A549 (cell line): ENCODE results near the gene PSD. TPM values are rescaled to one million over a fixed set of nuclear protein-coding genes. Genes with fewer than 3 reads are reported as not detected.

ENCODE experiments used
- ATAC-seq, 2 experiments: fragments of 200-7000 bp in 1 of 2; fragments of >200 bp in 1 of 2; cut with Nextera tagmentation in 1 of 2; cut with Tn5 transposase in 1 of 2; 3 replicates each; pipeline versions ENCODE4 v1.8.0 to v1.9.1; 2018 to 2020; ENCODE audit warnings: mild to moderate bottlenecking in 1 of 2, moderate library complexity in 1 of 2
- CTCF ChIA-PET: fragments of 300-600 bp; sonication (Branson Sonifier 250); formaldehyde crosslinking; extraction: SDS; loops from one replicate; lab custom pipeline; 2021; ENCODE audit warnings: antibody characterized with exemption, inconsistent platforms; lab: Yijun Ruan, JAX
- POLR2A ChIA-PET: fragments of 350-600 bp; formaldehyde crosslinking; extraction: SDS; loops from one replicate; lab custom pipeline; 2021; ENCODE audit warnings: antibody characterized with exemption, inconsistent platforms; lab: Yijun Ruan, JAX
- DNase-seq, 2 experiments: peaks; one replicate each; pipeline versions ENCODE4 v3.0.0 to v3.0.0-alpha.2; 2011 to 2016; ENCODE audit warnings: low read depth in 1 of 2, low spot score in 1 of 2
- FAIRE-seq: peaks from 2 replicates; lab custom pipeline; 2011; peaks lifted over from hg19 to GRCh38; lab: Jason Lieb, UNC
- H3K27ac ChIP-seq, 2 experiments: fragments of >200 bp; sonication (Bioruptor Twin); formaldehyde crosslinking; 3 replicates each; pipeline ENCODE4 v1.5.1; 2016 to 2017
- H3K4me1 ChIP-seq: fragments of >200 bp; sonication (Bioruptor Twin); formaldehyde crosslinking; 3 replicates; pipeline ENCODE4 v1.6.1; 2016
- H3K4me2 ChIP-seq: fragments of >200 bp; sonication (Bioruptor Twin); formaldehyde crosslinking; 3 replicates; pipeline ENCODE4 v1.6.1; 2016
- H3K4me3 ChIP-seq: fragments of >200 bp; sonication (Bioruptor Twin); formaldehyde crosslinking; 3 replicates; pipeline ENCODE4 v1.5.1; 2016
- H3K9me3 ChIP-seq: fragments of >200 bp; sonication (Bioruptor Twin); formaldehyde crosslinking; 3 replicates; pipeline ENCODE4 v1.6.1; 2016
- CBX2 ChIP-seq: fragments of 200-600 bp; sonication (generic); IDR thresholded peaks from 2 replicates; pipeline ENCODE4 v1.6.1; 2016; ENCODE audit warnings: low read depth, mild to moderate bottlenecking, borderline replicate concordance
- EP300 ChIP-seq, 2 experiments: fragments of >200 bp; sonication (Bioruptor Twin); formaldehyde crosslinking; IDR thresholded peaks; 2 replicates in 1 of 2; 3 replicates in 1 of 2; pipeline ENCODE4 v1.6.1; 2016 to 2017
- ESRRA ChIP-seq: fragments of 150-350 bp; IDR thresholded peaks from 2 replicates; pipeline ENCODE4 v1.6.1; 2014; ENCODE audit warnings: mild to moderate bottlenecking, low read length, borderline replicate concordance
- FOSL2 ChIP-seq, 2 experiments: fragments of 450-650 bp in 1 of 2; fragments of >200 bp in 1 of 2; sonication (Bioruptor Twin) in 1 of 2; formaldehyde crosslinking; IDR thresholded peaks; 2 replicates each; pipeline versions ENCODE4 v1.5.0 to v1.6.1; 2016 to 2020; ENCODE audit warnings: mild to moderate bottlenecking in 1 of 2, moderate library complexity in 1 of 2
- HOXB5 ChIP-seq: fragments of 250-450 bp; sonication (Bioruptor Pico); IDR thresholded peaks from 2 replicates; pipeline ENCODE4 v1.5.0; 2020; ENCODE audit warnings: mild to moderate bottlenecking, moderate library complexity
- JUN ChIP-seq, 2 experiments: fragments of >200 bp; sonication (Bioruptor Twin); formaldehyde crosslinking; IDR thresholded peaks; 2 replicates in 1 of 2; 3 replicates in 1 of 2; pipeline ENCODE4 v1.6.1; 2016 to 2017
- KDM5A ChIP-seq: fragments of 200-600 bp; sonication (generic); IDR thresholded peaks from 2 replicates; pipeline ENCODE4 v1.6.1; 2016; ENCODE audit warnings: antibody characterized with exemption, mild to moderate bottlenecking
- MAFK ChIP-seq: fragments of 450-650 bp; IDR thresholded peaks from 2 replicates; pipeline ENCODE4 v1.6.1; 2014; ENCODE audit not compliant: partially characterized antibody
- MAZ ChIP-seq: fragments of 150-350 bp; IDR thresholded peaks from 2 replicates; pipeline ENCODE4 v1.6.1; 2014; ENCODE audit warnings: antibody characterized with exemption, low read depth, low read length, borderline replicate concordance
- NR3C1 ChIP-seq: fragments of >200 bp; sonication (Bioruptor Twin); formaldehyde crosslinking; IDR thresholded peaks from 3 replicates; pipeline ENCODE4 v1.6.1; 2017
- PHF8 ChIP-seq: fragments of 200-600 bp; sonication (generic); IDR thresholded peaks from 2 replicates; pipeline ENCODE4 v1.6.1; 2016; ENCODE audit warnings: low read depth, mild to moderate bottlenecking, antibody characterized with exemption, moderate library complexity, borderline replicate concordance
- RCOR1 ChIP-seq: fragments of 150-350 bp; IDR thresholded peaks from 2 replicates; pipeline ENCODE4 v1.6.1; 2014; ENCODE audit warnings: antibody characterized with exemption, low read length, low read depth
- RNF2 ChIP-seq: fragments of 200-600 bp; sonication (generic); IDR thresholded peaks from 2 replicates; pipeline ENCODE4 v1.6.1; 2016; ENCODE audit warnings: low read depth, mild to moderate bottlenecking, antibody characterized with exemption, moderate library complexity, borderline replicate concordance
- TFCP2L1 ChIP-seq: fragments of 250-450 bp; sonication (Bioruptor Pico); IDR thresholded peaks from 2 replicates; pipeline ENCODE4 v1.5.0; 2021; ENCODE audit warnings: mild to moderate bottlenecking
- WGBS: methylation state at CpG from one replicate; pipeline ENCODE4 v1.1.6; 2017; ENCODE audit errors: missing lambda C conversion rate; 5-methylcytosine and 5-hydroxymethylcytosine counted together
- polyA plus RNA-seq, 4 experiments: library from polyadenylated mRNA; depleted of rRNA in 3 of 4; stranded (reverse); fragments of >200 nt; fragmentation: RNase III in 1 of 4; extraction: RNeasy Plus Mini Kit Qiagen cat#74134 plus additional on column Dnase treatment in 1 of 4; gene quantifications; 2 replicates in 3 of 4; 3 replicates in 1 of 4; pipeline ENCODE4 v1.2.3, GENCODE V29; 2011 to 2017
- TF ChIP-seq, protein P1 (sequence below): fragments of >200 bp; sonication (Bioruptor Twin); formaldehyde crosslinking; IDR thresholded peaks from 3 replicates; pipeline ENCODE4 v1.5.1; 2016
- TF ChIP-seq, protein P2 (sequence below): fragments of 200-600 bp; sonication (generic); IDR thresholded peaks from 2 replicates; pipeline ENCODE4 v1.6.1; 2016; ENCODE audit warnings: antibody characterized with exemption, mild to moderate bottlenecking, moderate library complexity
- TF ChIP-seq, protein P3 (sequence below): IDR thresholded peaks from 2 replicates; pipeline ENCODE4 v1.6.1; 2012

Gene PSD
- polyA plus RNA-seq, 2 of the 4 experiments (the other 2 are of a cell fraction) = 0.14 to 0.75 TPM

DNA sequence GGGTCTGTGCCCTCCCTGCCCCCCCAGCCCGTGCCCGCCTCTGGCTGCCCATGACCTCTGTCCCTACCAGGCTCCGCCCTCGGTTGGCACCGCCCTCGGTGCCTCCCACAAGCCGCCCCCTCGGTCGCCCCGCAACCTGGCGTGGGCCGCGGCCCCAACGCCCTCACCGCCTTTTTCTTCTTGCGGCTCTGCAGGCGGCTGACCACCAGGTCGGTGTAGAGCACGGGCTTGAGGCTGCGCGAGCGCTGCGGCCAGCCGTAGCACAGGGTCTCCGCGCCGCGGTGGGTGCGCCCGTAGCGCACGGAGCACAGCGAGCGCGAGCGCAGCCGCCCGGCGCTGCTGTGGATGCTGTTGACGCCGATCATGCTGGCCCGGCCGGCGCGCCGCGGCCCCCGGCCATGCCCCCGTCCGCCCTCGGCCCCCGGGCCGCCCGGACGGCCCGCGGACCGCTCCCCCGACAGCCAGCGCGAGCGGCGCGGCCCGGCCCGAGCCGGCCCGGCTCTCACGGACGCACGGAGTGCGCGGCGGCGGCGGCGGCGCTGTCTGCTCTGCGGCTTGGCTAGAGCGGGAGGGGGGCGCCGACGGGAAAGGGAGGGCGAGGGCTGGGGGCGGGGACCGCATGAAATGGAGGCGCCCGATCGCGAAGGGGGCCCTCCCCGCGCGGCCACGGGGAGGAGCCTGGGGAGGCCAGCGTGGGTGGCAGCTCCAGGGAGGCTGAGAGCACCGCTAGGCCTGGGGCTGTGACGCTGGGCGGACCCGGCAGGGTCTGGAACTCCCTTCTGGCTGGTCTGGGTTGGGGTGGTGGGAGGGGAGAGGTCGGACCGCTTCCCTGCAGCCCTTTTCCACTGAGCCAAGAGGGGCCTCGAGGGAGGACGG, 9.6 kb downstream of the PSD start:
- DNase-seq (no peak), FAIRE-seq (no peak), ATAC-seq (peak; percentile 9 to 15; a peak in 4 of 6 replicates)
- ChIA-PET POLR2A (interaction anchor here (0.7 kb wide), 1 partner anchor 10 kb away, joined by 3 read pairs; no protein-coding TSS in a partner anchor), CTCF (interaction anchor here (1.0 to 7.3 kb wide), 6 partner anchors 10 to 180 kb away, joined by 3 to 90 read pairs (median 18); partner anchors contain the start of genes FBXL15 and NFKB2)
- Histone ChIP-seq H3K9me3 (no peaks in the 10 kb centered on the region), H3K4me2 (peak overlapping the region; percentile 93), H3K4me1 (peaks cover 3% of the 10 kb centered on the region; the same call in 1 of the 3 replicates), H3K4me3 (peak overlapping the region; percentile 65), H3K27ac (peak overlapping the region; percentile 36 to 73; a peak in 4 of 6 replicates)
- 26% methylated on average over 31 of the region's 103 CpGs for WGBS
- TF ChIP-seq NR3C1 = no peak
- TF ChIP-seq, protein P1, sequence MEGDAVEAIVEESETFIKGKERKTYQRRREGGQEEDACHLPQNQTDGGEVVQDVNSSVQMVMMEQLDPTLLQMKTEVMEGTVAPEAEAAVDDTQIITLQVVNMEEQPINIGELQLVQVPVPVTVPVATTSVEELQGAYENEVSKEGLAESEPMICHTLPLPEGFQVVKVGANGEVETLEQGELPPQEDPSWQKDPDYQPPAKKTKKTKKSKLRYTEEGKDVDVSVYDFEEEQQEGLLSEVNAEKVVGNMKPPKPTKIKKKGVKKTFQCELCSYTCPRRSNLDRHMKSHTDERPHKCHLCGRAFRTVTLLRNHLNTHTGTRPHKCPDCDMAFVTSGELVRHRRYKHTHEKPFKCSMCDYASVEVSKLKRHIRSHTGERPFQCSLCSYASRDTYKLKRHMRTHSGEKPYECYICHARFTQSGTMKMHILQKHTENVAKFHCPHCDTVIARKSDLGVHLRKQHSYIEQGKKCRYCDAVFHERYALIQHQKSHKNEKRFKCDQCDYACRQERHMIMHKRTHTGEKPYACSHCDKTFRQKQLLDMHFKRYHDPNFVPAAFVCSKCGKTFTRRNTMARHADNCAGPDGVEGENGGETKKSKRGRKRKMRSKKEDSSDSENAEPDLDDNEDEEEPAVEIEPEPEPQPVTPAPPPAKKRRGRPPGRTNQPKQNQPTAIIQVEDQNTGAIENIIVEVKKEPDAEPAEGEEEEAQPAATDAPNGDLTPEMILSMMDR = no peak
- TF ChIP-seq RCOR1 = no peak
- no peak for TF ChIP-seq KDM5A
- 0 out of 5 replicates have a peak, but pooled peaks of 1 of the 2 experiments have one; percentile 22 for TF ChIP-seq JUN (IDR thresholded peaks at IDR 0.05)
- no peak for TF ChIP-seq PHF8
- no peak for TF ChIP-seq MAZ
- TF ChIP-seq, all 56 proteins: peak for 1

DNA sequence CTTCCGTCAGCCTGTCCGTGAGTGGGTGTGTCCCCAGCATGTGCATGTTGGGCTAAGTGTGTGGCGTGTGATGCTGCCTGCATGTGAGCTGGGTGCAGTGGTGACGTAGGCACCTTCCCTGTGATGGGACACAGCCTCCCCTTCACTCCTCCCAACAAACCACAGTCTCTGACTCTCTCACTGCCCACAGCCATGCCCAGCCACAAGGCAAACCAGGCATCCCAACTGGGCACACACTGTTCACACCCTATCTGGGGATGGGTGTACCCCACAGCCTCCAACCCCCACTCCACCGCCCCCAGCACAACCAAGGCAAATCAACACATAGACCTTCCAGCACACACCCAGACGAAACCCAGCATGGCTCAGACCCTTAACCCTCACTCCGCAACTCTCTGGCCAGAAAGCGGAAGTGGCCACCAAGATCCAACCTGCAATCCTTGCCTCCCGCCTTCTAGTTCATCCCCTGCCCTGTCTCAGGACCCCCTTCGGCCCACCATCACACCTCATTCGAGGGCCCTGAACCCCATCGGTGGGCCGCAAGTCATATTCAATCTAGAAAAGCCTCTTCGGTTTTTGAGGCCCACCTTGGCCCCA, 10.4 kb downstream of the PSD start:
- peak overlapping the region; percentile 65 for H3K4me3 ChIP-seq
- peaks cover 2% of the 10 kb centered on the region; the same call in 1 of the 3 replicates for H3K4me1 ChIP-seq
- peak; percentile 1; a peak in 1 of 6 replicates for ATAC-seq
- FAIRE-seq = no peak
- DNase-seq = no peak
- H3K4me2 ChIP-seq = peak overlapping the region; percentile 93
- WGBS = 79% methylated on average over 14 of the region's 14 CpGs
- TF ChIP-seq, protein P2, sequence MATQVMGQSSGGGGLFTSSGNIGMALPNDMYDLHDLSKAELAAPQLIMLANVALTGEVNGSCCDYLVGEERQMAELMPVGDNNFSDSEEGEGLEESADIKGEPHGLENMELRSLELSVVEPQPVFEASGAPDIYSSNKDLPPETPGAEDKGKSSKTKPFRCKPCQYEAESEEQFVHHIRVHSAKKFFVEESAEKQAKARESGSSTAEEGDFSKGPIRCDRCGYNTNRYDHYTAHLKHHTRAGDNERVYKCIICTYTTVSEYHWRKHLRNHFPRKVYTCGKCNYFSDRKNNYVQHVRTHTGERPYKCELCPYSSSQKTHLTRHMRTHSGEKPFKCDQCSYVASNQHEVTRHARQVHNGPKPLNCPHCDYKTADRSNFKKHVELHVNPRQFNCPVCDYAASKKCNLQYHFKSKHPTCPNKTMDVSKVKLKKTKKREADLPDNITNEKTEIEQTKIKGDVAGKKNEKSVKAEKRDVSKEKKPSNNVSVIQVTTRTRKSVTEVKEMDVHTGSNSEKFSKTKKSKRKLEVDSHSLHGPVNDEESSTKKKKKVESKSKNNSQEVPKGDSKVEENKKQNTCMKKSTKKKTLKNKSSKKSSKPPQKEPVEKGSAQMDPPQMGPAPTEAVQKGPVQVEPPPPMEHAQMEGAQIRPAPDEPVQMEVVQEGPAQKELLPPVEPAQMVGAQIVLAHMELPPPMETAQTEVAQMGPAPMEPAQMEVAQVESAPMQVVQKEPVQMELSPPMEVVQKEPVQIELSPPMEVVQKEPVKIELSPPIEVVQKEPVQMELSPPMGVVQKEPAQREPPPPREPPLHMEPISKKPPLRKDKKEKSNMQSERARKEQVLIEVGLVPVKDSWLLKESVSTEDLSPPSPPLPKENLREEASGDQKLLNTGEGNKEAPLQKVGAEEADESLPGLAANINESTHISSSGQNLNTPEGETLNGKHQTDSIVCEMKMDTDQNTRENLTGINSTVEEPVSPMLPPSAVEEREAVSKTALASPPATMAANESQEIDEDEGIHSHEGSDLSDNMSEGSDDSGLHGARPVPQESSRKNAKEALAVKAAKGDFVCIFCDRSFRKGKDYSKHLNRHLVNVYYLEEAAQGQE = no peak
- TF ChIP-seq EP300 (IDR thresholded peaks at IDR 0.05) (no peak), ESRRA (no peak), HOXB5 (CRISPR knock-in tag) (no peak), CBX2 (no peak), TFCP2L1 (CRISPR knock-in tag) (no peak), FOSL2 (IDR thresholded peaks at IDR 0.05) (no peak), FOSL2 (CRISPR knock-in tag; IDR thresholded peaks at IDR 0.05) (no peak), RNF2 (no peak), MAFK (no peak)
- TF ChIP-seq, protein P3, sequence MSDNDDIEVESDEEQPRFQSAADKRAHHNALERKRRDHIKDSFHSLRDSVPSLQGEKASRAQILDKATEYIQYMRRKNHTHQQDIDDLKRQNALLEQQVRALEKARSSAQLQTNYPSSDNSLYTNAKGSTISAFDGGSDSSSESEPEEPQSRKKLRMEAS = no peak
- ChIA-PET POLR2A (no interaction called here), CTCF (interaction anchor here (0.9 to 16.2 kb wide), 7 partner anchors 9 to 179 kb away, joined by 3 to 337 read pairs (median 4); partner anchors contain the start of genes CUEDC2, FBXL15 and NFKB2)
- no peaks in the 10 kb centered on the region for H3K9me3 ChIP-seq
- H3K27ac ChIP-seq = no peak overlapping the region
